Panc1 (cell line): ENCODE measurements around the gene ASGR2. TPM values are rescaled to one million over a fixed set of nuclear protein-coding genes. Genes with fewer than 3 reads are reported as not detected.

Source experiments
- ATAC-seq: fragments of 200-7000 bp; cut with Tn5 transposase; 2 replicates; pipeline ENCODE4 v1.9.1; 2020; ENCODE audit warnings: mild to moderate bottlenecking, moderate library complexity
- BruUV-seq: library from RNA; stranded (reverse); fragments of 400-500 nt; replicated peaks from 2 replicates; lab custom pipeline; 2021; lab: Mats Ljungman, UMichigan
- CTCF ChIA-PET: fragments of 300-600 bp; sonication (Branson Sonifier 250); formaldehyde crosslinking; loops from one replicate; lab custom pipeline; 2022; ENCODE audit warnings: antibody characterized with exemption; lab: Charles Lee
- POLR2A ChIA-PET: fragments of 300-600 bp; sonication (Branson Sonifier 250); formaldehyde crosslinking; loops from one replicate; lab custom pipeline; 2022; ENCODE audit warnings: antibody characterized with exemption; lab: Charles Lee
- DNase-seq: peaks from one replicate; pipeline ENCODE4 v3.0.0-alpha.2; 2010; ENCODE audit warnings: low read depth, low spot score
- H3K27ac ChIP-seq: 2 replicates; pipeline ENCODE4 v1.5.1; 2011; ENCODE audit warnings: mild to moderate bottlenecking, low read length, inconsistent platforms
- H3K27me3 ChIP-seq: fragments of 200-500 bp; sonication (Bioruptor generic); 2 replicates; pipeline ENCODE4 v1.6.0; 2014; ENCODE audit warnings: low read length, inconsistent platforms; ENCODE audit not compliant: control insufficient read depth, insufficient read depth
- H3K36me3 ChIP-seq: fragments of 200-500 bp; sonication (Bioruptor generic); 2 replicates; pipeline ENCODE4 v1.5.1; 2014; ENCODE audit warnings: inconsistent platforms, mild to moderate bottlenecking, low read length, moderate library complexity; ENCODE audit not compliant: control insufficient read depth, insufficient read depth
- H3K4me1 ChIP-seq: 2 replicates; pipeline ENCODE4 v1.5.1; 2011; ENCODE audit warnings: inconsistent platforms, mild to moderate bottlenecking, low read length, moderate library complexity; ENCODE audit not compliant: control insufficient read depth, insufficient read depth
- H3K4me3 ChIP-seq, 2 experiments: 2 replicates each; pipeline ENCODE4 v1.5.1; 2011 to 2012; ENCODE audit warnings: low read depth in 2 of 2, low read length in 2 of 2, mild to moderate bottlenecking in 2 of 2, inconsistent platforms in 1 of 2, moderate library complexity in 1 of 2
- H3K9me3 ChIP-seq: fragments of 200-500 bp; sonication (Bioruptor generic); 2 replicates; pipeline ENCODE4 v1.5.1; 2014; ENCODE audit warnings: low read depth, mild to moderate bottlenecking, inconsistent platforms, low read length, moderate library complexity; ENCODE audit not compliant: control insufficient read depth, insufficient read depth
- CTCF ChIP-seq: fragments of 450-650 bp; IDR thresholded peaks from 2 replicates; pipeline ENCODE4 v1.5.1; 2017; ENCODE audit warnings: mild to moderate bottlenecking
- POLR2AphosphoS5 ChIP-seq: IDR thresholded peaks from 2 replicates; pipeline ENCODE4 v1.6.1; 2012; ENCODE audit warnings: mild to moderate bottlenecking, low read depth, low read length, moderate library complexity
- SIN3A ChIP-seq: IDR thresholded peaks from 2 replicates; pipeline ENCODE4 v1.6.1; 2012; ENCODE audit warnings: low read depth, mild to moderate bottlenecking, low read length, moderate library complexity, borderline replicate concordance; ENCODE audit not compliant: insufficient read depth
- TCF7L2 ChIP-seq: IDR thresholded peaks from 2 replicates; pipeline ENCODE4 v1.6.1; 2011; ENCODE audit warnings: mild to moderate bottlenecking, low read depth, low read length, inconsistent platforms
- in situ Hi-C: cut with HindIII; loops from 2 replicates; pipeline ENCODE4 v1.10.0; 2016; ENCODE audit warnings: low sequenced_read_pairs, low pct_unique_long_range_greater_than_20kb
- intact Hi-C: fragments of 100-400 bp; cut with micrococcal nuclease; formaldehyde crosslinking; loops from one replicate; pipeline ENCODE4 v1.10.0; 2022; ENCODE audit not compliant: unreplicated experiment
- total RNA-seq: library from RNA; stranded (reverse); gene quantifications from one replicate; pipeline ENCODE4 v1.2.1, GENCODE V29; 2021; ENCODE audit not compliant: unreplicated experiment
- TF ChIP-seq, protein P1 (sequence below), 2 experiments: IDR thresholded peaks; 2 replicates each; pipeline ENCODE4 v1.6.1; 2011 to 2012; ENCODE audit warnings: low read depth in 2 of 2, control low read depth in 1 of 2, low read length in 1 of 2, mild to moderate bottlenecking in 1 of 2, moderate library complexity in 1 of 2; ENCODE audit not compliant: insufficient read depth in 1 of 2

The ASGR2 gene
- total RNA-seq, 1 experiment from 2014 or later, result 0.21 TPM

GRCh38 chr17:7141824-7142223 lies 27.2 kb upstream of the ASGR2 start:
- no peaks in the 10 kb centered on the region for H3K27me3 ChIP-seq
- CTCF ChIA-PET, result no interaction called here
- H3K36me3 ChIP-seq, result no peaks in the 10 kb centered on the region
- H3K9me3 ChIP-seq, result no peaks in the 10 kb centered on the region
- POLR2A ChIA-PET, result interaction anchor here (0.6 kb wide), 1 partner anchor 101 kb away, joined by 7 read pairs; no protein-coding TSS in a partner anchor
- DNase-seq, result no peak
- no peak overlapping the region for H3K4me3 ChIP-seq
- TF ChIP-seq POLR2AphosphoS5 (no peak), CTCF (no peak), SIN3A (no peak), TCF7L2 (no peak)
- TF ChIP-seq, protein P1, sequence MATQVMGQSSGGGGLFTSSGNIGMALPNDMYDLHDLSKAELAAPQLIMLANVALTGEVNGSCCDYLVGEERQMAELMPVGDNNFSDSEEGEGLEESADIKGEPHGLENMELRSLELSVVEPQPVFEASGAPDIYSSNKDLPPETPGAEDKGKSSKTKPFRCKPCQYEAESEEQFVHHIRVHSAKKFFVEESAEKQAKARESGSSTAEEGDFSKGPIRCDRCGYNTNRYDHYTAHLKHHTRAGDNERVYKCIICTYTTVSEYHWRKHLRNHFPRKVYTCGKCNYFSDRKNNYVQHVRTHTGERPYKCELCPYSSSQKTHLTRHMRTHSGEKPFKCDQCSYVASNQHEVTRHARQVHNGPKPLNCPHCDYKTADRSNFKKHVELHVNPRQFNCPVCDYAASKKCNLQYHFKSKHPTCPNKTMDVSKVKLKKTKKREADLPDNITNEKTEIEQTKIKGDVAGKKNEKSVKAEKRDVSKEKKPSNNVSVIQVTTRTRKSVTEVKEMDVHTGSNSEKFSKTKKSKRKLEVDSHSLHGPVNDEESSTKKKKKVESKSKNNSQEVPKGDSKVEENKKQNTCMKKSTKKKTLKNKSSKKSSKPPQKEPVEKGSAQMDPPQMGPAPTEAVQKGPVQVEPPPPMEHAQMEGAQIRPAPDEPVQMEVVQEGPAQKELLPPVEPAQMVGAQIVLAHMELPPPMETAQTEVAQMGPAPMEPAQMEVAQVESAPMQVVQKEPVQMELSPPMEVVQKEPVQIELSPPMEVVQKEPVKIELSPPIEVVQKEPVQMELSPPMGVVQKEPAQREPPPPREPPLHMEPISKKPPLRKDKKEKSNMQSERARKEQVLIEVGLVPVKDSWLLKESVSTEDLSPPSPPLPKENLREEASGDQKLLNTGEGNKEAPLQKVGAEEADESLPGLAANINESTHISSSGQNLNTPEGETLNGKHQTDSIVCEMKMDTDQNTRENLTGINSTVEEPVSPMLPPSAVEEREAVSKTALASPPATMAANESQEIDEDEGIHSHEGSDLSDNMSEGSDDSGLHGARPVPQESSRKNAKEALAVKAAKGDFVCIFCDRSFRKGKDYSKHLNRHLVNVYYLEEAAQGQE (IDR thresholded peaks at IDR 0.05; ENCODE audit: insufficient read depth in 1 of 2, low read depth in 2 of 2, low read length in 1 of 2), result no peak
- ATAC-seq, result no peak
- no peaks in the 10 kb centered on the region for H3K4me1 ChIP-seq
- intact Hi-C loops (no loop called here), in situ Hi-C loops (no loop called here)
- no peak overlapping the region for H3K27ac ChIP-seq
- BruUV-seq, result no TSS peak

DNA sequence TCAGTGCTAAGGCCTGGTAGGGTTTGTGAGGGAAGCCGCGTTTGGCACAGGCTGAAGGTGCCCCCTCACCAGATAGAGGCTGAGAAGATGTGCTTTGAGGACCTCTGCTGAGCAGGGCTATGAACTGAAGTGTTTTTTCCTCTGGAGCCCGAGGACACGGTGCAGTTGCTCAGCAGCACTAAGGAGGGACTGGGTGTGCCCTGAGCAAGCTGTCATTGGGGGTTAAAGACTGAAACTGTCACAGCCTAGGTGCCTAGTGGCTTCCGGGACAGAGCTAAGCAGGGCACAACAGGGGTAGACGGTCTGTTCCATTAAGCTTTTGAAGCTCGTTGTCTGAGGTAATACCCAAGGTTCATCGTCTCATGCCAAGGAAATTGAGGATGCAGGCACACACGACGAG lies 24.8 kb upstream of the ASGR2 start:
- DNase-seq (no peak), ATAC-seq (no peak)
- ChIA-PET CTCF (no interaction called here), POLR2A (no interaction called here)
- Histone ChIP-seq H3K9me3 (no peaks in the 10 kb centered on the region), H3K36me3 (no peaks in the 10 kb centered on the region), H3K27me3 (no peaks in the 10 kb centered on the region), H3K27ac (no peak overlapping the region), H3K4me1 (no peaks in the 10 kb centered on the region), H3K4me3 (no peak overlapping the region)
- intact Hi-C loops, result no loop called here
- in situ Hi-C loops, result no loop called here
- no TSS peak for BruUV-seq
- no peak for TF ChIP-seq POLR2AphosphoS5

GRCh38 chr17:7138800-7139381 lies 24.3 kb upstream of the ASGR2 start:
- Histone ChIP-seq H3K36me3 (no peaks in the 10 kb centered on the region), H3K4me1 (no peaks in the 10 kb centered on the region), H3K27ac (no peak overlapping the region), H3K9me3 (no peaks in the 10 kb centered on the region), H3K27me3 (no peaks in the 10 kb centered on the region), H3K4me3 (no peak overlapping the region)
- BruUV-seq, result no TSS peak
- ATAC-seq, result no peak
- intact Hi-C loops (no loop called here), in situ Hi-C loops (no loop called here)
- CTCF ChIA-PET, result no interaction called here
- POLR2A ChIA-PET, result no interaction called here
- no peak for DNase-seq
- no peak for TF ChIP-seq CTCF
- no peak for TF ChIP-seq POLR2AphosphoS5
